NCI-H128 (cell line): ENCODE results near the gene COPE.
A peak's percentile ranks its signal among the peaks of the same experiment; 100 is the strongest.
"Not testable (repeated sequence)": the region's sequence is repeated elsewhere in the genome, so short reads cannot be mapped to it uniquely, and the experiment has no call there.

ENCODE experiments used
- DNase-seq: peaks from one replicate; lab custom pipeline; 2025; ENCODE audit not compliant: unreplicated experiment; lab: John Stamatoyannopoulos, UW

Gene COPE

GRCh38 chr19:18919086-18919899, at the start of gene COPE, which contains the start of gene DDX49:
COPE (minus strand) TSS chr19:18919387; CDS start chr19:18919348, 39 bp downstream.
DDX49 (plus strand) TSS chr19:18919715; CDS start chr19:18919742, 27 bp downstream.
- DNase-seq, result peak; percentile 97

GRCh38 chr19:18967358-18968146, 48.4 kb upstream of the COPE start:
- DNase-seq, result no peak

GRCh38 chr19:18966307-18966706, 47.1 kb upstream of the COPE start:
- DNase-seq, result no peak

GRCh38 chr19:18964121-18964520, 44.9 kb upstream of the COPE start:
- DNase-seq, result no peak

GRCh38 chr19:18961767-18962620, 42.8 kb upstream of the COPE start:
- DNase-seq, result peak; percentile 19

- no peak for DNase-seq
These were observed 41.2 kb upstream of the COPE start for GRCh38 chr19:18960370-18960769.

- no peak for DNase-seq
These were observed 35.9 kb upstream of the COPE start for GRCh38 chr19:18955042-18955441.

GRCh38 chr19:18954094-18954493, 34.9 kb upstream of the COPE start:
- no peak for DNase-seq

- DNase-seq, result not testable (repeated sequence)
These were observed 33.3 kb upstream of the COPE start for GRCh38 chr19:18952364-18953003.

- DNase-seq, result no peak
These were observed 32.6 kb upstream of the COPE start for GRCh38 chr19:18951721-18952281.

GRCh38 chr19:18949858-18950257, 30.7 kb upstream of the COPE start:
- DNase-seq, result no peak

- DNase-seq, result no peak
These were observed 29.8 kb upstream of the COPE start for GRCh38 chr19:18948976-18949356.

GRCh38 chr19:18948075-18948975, 29.1 kb upstream of the COPE start:
- DNase-seq, result no peak

- no peak for DNase-seq
These were observed 27.7 kb upstream of the COPE start for GRCh38 chr19:18946918-18947317.

- DNase-seq, result no peak
These were observed 27.1 kb upstream of the COPE start for GRCh38 chr19:18946335-18946734.

GRCh38 chr19:18945297-18945696, 26.1 kb upstream of the COPE start:
- no peak for DNase-seq

- no peak for DNase-seq
These were observed 24.3 kb upstream of the COPE start for GRCh38 chr19:18943465-18943864.

- DNase-seq, result no peak
These were observed 23.5 kb upstream of the COPE start for GRCh38 chr19:18942692-18943091.

- DNase-seq, result no peak
These were observed 22.6 kb upstream of the COPE start for GRCh38 chr19:18941628-18942354.
